HEK293 (cell line): ENCODE results near the gene HERC5.

ENCODE experiments used
- MEIS1 ChIP-seq: sonication (generic); formaldehyde crosslinking; IDR thresholded peaks from 2 replicates; pipeline ENCODE4 v1.8.1; 2022; ENCODE audit warnings: missing genetic modification reagents, mild to moderate bottlenecking, borderline replicate concordance
- TCF7L2 ChIP-seq: IDR thresholded peaks from 2 replicates; pipeline ENCODE4 v1.6.1; 2011; ENCODE audit warnings: low read depth, mild to moderate bottlenecking, inconsistent platforms, low read length, moderate library complexity, borderline replicate concordance
- YY1 ChIP-seq: fragments of 450-650 bp; formaldehyde crosslinking; IDR thresholded peaks from 2 replicates; pipeline ENCODE4 v1.5.1; 2018; ENCODE audit warnings: missing biosample characterization, missing genetic modification characterization
- ZBTB7A ChIP-seq: fragments of 450-650 bp; formaldehyde crosslinking; IDR thresholded peaks from 2 replicates; pipeline ENCODE4 v1.5.1; 2016; ENCODE audit warnings: low read depth, missing biosample characterization, missing genetic modification characterization
- ZEB2 ChIP-seq: fragments of 450-650 bp; formaldehyde crosslinking; IDR thresholded peaks from 2 replicates; pipeline ENCODE4 v1.5.1; 2016; ENCODE audit warnings: missing biosample characterization, missing genetic modification characterization
- ZNF140 ChIP-seq: fragments of 450-650 bp; formaldehyde crosslinking; IDR thresholded peaks from 2 replicates; pipeline ENCODE4 v1.5.1; 2016; ENCODE audit warnings: missing biosample characterization, missing genetic modification characterization
- ZNF221 ChIP-seq: fragments of 450-650 bp; formaldehyde crosslinking; IDR thresholded peaks from 2 replicates; pipeline ENCODE4 v1.5.1; 2017; ENCODE audit warnings: missing biosample characterization, missing genetic modification characterization, borderline replicate concordance
- ZNF274 ChIP-seq, 2 experiments: fragments of 200-500 bp in 1 of 2; fragments of 450-650 bp in 1 of 2; sonication (Bioruptor generic) in 1 of 2; formaldehyde crosslinking in 1 of 2; IDR thresholded peaks; 2 replicates each; pipeline versions ENCODE4 v1.5.1 to v1.6.1; 2014 to 2016; ENCODE audit warnings: borderline replicate concordance in 1 of 2, inconsistent platforms in 1 of 2, low read length in 1 of 2, missing biosample characterization in 1 of 2, missing genetic modification characterization in 1 of 2
- ZNF37A ChIP-seq: fragments of 450-650 bp; IDR thresholded peaks from 2 replicates; pipeline ENCODE4 v1.5.1; 2018; ENCODE audit warnings: missing biosample characterization, missing genetic modification characterization
- TF ChIP-seq, protein P1 (sequence below): fragments of 450-650 bp; formaldehyde crosslinking; IDR thresholded peaks from 2 replicates; pipeline ENCODE4 v1.5.1; 2016; ENCODE audit warnings: missing biosample characterization, missing genetic modification characterization
- TF ChIP-seq, protein P2 (sequence below): fragments of 450-650 bp; formaldehyde crosslinking; IDR thresholded peaks from 2 replicates; pipeline ENCODE4 v1.5.1; 2016; ENCODE audit warnings: missing biosample characterization, missing genetic modification characterization
- TF ChIP-seq, protein P3 (sequence below): fragments of 450-650 bp; formaldehyde crosslinking; IDR thresholded peaks from 2 replicates; pipeline ENCODE4 v1.5.1; 2016; ENCODE audit warnings: missing biosample characterization, missing genetic modification characterization
- TF ChIP-seq, protein P4 (sequence below): sonication (generic); formaldehyde crosslinking; IDR thresholded peaks from 2 replicates; pipeline ENCODE4 v1.8.1; 2022; ENCODE audit warnings: mild to moderate bottlenecking, moderate library complexity, missing genetic modification reagents
- TF ChIP-seq, protein P5 (sequence below): fragments of 450-650 bp; formaldehyde crosslinking; IDR thresholded peaks from 2 replicates; pipeline ENCODE4 v1.5.0; 2017; ENCODE audit warnings: missing biosample characterization, missing genetic modification characterization, borderline replicate concordance

DNA sequence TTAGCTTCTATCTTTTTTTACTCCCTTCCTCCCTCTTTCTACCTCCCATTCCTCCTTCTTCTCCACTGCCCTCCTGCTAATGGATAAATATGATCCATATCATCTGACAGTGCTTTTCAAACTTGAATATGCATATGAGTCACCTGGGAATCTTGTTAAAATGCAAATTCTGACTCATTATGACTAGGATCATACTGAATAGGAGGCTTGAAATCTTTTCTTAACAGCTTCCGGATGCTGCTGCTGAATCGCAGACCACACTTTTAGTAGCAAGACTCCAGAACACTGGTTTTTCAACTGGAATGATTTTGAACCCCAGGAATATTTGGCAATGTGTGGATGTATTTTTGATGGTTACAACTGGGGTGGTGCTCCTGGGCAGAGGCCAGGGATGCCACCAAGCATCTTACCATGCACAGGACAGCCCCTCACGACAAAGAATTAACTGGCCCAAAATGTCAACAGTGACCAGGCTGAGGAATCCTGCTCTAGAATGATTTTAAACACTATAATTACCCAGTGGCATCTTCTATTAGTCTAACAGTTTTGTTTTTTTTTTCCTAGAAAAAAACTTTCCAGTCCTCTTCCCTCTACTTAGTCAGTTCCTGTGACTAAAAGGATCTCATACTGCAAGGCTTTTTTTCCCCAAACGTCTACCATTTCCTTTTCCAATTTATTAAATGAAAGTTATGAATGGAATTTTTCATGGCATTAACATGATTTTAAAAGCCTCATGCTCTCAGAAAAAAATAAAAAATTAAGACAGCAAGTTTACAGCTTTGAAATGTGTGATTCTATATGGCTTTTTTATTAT is 77.2 kb downstream of the HERC5 start:
- TF ChIP-seq, protein P1, sequence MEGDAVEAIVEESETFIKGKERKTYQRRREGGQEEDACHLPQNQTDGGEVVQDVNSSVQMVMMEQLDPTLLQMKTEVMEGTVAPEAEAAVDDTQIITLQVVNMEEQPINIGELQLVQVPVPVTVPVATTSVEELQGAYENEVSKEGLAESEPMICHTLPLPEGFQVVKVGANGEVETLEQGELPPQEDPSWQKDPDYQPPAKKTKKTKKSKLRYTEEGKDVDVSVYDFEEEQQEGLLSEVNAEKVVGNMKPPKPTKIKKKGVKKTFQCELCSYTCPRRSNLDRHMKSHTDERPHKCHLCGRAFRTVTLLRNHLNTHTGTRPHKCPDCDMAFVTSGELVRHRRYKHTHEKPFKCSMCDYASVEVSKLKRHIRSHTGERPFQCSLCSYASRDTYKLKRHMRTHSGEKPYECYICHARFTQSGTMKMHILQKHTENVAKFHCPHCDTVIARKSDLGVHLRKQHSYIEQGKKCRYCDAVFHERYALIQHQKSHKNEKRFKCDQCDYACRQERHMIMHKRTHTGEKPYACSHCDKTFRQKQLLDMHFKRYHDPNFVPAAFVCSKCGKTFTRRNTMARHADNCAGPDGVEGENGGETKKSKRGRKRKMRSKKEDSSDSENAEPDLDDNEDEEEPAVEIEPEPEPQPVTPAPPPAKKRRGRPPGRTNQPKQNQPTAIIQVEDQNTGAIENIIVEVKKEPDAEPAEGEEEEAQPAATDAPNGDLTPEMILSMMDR (tag by site-specific recombination): no peak
- TF ChIP-seq, protein P2, sequence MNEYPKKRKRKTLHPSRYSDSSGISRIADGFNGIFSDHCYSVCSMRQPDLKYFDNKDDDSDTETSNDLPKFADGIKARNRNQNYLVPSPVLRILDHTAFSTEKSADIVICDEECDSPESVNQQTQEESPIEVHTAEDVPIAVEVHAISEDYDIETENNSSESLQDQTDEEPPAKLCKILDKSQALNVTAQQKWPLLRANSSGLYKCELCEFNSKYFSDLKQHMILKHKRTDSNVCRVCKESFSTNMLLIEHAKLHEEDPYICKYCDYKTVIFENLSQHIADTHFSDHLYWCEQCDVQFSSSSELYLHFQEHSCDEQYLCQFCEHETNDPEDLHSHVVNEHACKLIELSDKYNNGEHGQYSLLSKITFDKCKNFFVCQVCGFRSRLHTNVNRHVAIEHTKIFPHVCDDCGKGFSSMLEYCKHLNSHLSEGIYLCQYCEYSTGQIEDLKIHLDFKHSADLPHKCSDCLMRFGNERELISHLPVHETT (tag by site-specific recombination): no peak
- TF ChIP-seq ZEB2 (tag by site-specific recombination) (no peak), TCF7L2 (no peak), ZNF221 (no peak), ZNF274 (IDR thresholded peaks at IDR 0.05; ENCODE audit: low read length) (no peak), ZNF274 (tag by site-specific recombination; IDR thresholded peaks at IDR 0.05; ENCODE audit: borderline replicate concordance) (no peak), MEIS1 (CRISPR knock-in tag) (no peak), ZNF140 (tag by site-specific recombination) (no peak), ZNF37A (tag by site-specific recombination) (no peak), ZBTB7A (tag by site-specific recombination) (no peak), YY1 (tag by site-specific recombination) (no peak)
- TF ChIP-seq, protein P3, sequence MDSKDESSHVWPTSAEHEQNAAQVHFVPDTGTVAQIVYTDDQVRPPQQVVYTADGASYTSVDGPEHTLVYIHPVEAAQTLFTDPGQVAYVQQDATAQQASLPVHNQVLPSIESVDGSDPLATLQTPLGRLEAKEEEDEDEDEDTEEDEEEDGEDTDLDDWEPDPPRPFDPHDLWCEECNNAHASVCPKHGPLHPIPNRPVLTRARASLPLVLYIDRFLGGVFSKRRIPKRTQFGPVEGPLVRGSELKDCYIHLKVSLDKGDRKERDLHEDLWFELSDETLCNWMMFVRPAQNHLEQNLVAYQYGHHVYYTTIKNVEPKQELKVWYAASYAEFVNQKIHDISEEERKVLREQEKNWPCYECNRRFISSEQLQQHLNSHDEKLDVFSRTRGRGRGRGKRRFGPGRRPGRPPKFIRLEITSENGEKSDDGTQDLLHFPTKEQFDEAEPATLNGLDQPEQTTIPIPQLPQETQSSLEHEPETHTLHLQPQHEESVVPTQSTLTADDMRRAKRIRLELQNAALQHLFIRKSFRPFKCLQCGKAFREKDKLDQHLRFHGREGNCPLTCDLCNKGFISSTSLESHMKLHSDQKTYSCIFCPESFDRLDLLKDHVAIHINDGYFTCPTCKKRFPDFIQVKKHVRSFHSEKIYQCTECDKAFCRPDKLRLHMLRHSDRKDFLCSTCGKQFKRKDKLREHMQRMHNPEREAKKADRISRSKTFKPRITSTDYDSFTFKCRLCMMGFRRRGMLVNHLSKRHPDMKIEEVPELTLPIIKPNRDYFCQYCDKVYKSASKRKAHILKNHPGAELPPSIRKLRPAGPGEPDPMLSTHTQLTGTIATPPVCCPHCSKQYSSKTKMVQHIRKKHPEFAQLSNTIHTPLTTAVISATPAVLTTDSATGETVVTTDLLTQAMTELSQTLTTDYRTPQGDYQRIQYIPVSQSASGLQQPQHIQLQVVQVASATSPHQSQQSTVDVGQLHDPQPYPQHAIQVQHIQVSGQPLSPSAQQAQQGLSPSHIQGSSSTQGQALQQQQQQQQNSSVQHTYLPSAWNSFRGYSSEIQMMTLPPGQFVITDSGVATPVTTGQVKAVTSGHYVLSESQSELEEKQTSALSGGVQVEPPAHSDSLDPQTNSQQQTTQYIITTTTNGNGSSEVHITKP (tag by site-specific recombination): no peak
- TF ChIP-seq, protein P4, sequence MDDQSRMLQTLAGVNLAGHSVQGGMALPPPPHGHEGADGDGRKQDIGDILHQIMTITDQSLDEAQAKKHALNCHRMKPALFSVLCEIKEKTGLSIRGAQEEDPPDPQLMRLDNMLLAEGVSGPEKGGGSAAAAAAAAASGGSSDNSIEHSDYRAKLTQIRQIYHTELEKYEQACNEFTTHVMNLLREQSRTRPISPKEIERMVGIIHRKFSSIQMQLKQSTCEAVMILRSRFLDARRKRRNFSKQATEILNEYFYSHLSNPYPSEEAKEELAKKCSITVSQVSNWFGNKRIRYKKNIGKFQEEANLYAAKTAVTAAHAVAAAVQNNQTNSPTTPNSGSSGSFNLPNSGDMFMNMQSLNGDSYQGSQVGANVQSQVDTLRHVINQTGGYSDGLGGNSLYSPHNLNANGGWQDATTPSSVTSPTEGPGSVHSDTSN (CRISPR knock-in tag): no peak
- TF ChIP-seq, protein P5, sequence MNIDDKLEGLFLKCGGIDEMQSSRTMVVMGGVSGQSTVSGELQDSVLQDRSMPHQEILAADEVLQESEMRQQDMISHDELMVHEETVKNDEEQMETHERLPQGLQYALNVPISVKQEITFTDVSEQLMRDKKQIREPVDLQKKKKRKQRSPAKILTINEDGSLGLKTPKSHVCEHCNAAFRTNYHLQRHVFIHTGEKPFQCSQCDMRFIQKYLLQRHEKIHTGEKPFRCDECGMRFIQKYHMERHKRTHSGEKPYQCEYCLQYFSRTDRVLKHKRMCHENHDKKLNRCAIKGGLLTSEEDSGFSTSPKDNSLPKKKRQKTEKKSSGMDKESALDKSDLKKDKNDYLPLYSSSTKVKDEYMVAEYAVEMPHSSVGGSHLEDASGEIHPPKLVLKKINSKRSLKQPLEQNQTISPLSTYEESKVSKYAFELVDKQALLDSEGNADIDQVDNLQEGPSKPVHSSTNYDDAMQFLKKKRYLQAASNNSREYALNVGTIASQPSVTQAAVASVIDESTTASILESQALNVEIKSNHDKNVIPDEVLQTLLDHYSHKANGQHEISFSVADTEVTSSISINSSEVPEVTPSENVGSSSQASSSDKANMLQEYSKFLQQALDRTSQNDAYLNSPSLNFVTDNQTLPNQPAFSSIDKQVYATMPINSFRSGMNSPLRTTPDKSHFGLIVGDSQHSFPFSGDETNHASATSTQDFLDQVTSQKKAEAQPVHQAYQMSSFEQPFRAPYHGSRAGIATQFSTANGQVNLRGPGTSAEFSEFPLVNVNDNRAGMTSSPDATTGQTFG (tag by site-specific recombination): no peak
